ENCODE results near the gene SMIM27. TPM values are rescaled to one million over a fixed set of nuclear protein-coding genes. Genes with fewer than 3 reads are reported as not detected.

SMIM27 gene
- total and polyA plus RNA-seq, 2 of the 8 experiments (the other 6 are each of a cell fraction or from before 2014, with no cell fraction given), result 3.6 to 18.1 TPM

- no peaks in the 10 kb centered on the region for H3K79me1 ChIP-seq (ENCODE audit: low read depth, low read length)
- no peaks in the 10 kb centered on the region for H3K23me2 ChIP-seq (ENCODE audit: low read depth, low read length)
- H2BK15ac ChIP-seq (ENCODE audit: low read length), result no peak overlapping the region
- WGBS, 2 experiments (ENCODE audit: extremely low coverage in 1 of 2, insufficient coverage in 1 of 2, insufficient read length in 1 of 2, insufficient replicate concordance in 2 of 2, low coverage in 1 of 2, low lambda C conversion rate in 2 of 2, missing lambda C conversion rate in 1 of 2), result 70% methylated on average over 5 of the region's 5 CpGs; no CpG with 5 or more reads in 1 of the 2 experiments
- FAIRE-seq (no peak), DNase-seq (ENCODE audit: low read depth in 1 of 2, low spot score in 2 of 2) (no peak)
- no peaks in the 10 kb centered on the region for H4K20me1 ChIP-seq (replicated peaks in 1 of 2; ENCODE audit: control insufficient read depth in 1 of 2, insufficient read depth in 2 of 2, low read length in 2 of 2)
- no peak overlapping the region for H3K4ac ChIP-seq (replicated peaks; ENCODE audit: insufficient read length, low read depth, low read length)
- CTCF ChIA-PET (ENCODE audit: partially characterized antibody), result interaction anchor here (0.8 to 12.2 kb wide), 34 partner anchors 11 to 394 kb away, joined by 3 to 248 read pairs (median 4); partner anchors contain the start of genes ACO1 and TMEM215
- no peak overlapping the region for H4K8ac ChIP-seq (ENCODE audit: extremely low read depth, insufficient read depth, low read length)
- H3K9me3 ChIP-seq (ENCODE audit: insufficient read depth in 2 of 2, low read depth in 1 of 2, low read length in 1 of 2), result no peaks in the 10 kb centered on the region
- H3K79me2 ChIP-seq (ENCODE audit: control insufficient read depth in 1 of 2, insufficient read depth in 2 of 2, low read length in 2 of 2), result no peaks in the 10 kb centered on the region
- H4K5ac ChIP-seq (ENCODE audit: insufficient read length, low read depth, low read length), result no peak overlapping the region
- H2BK12ac ChIP-seq (ENCODE audit: low read depth, low read length), result 0 out of 2 replicates have a peak overlapping the region, but pooled peaks have one; percentile 13
- POLR2A ChIA-PET (ENCODE audit: partially characterized antibody), result interaction anchor here (2.6 kb wide), 1 partner anchor 446 kb away, joined by 9 read pairs; the partner anchor contains the start of gene DNAJA1
- TF ChIP-seq CBX8 (IDR thresholded peaks at IDR 0.05; ENCODE audit: borderline replicate concordance, low read depth, low read length), result no peak
- TF ChIP-seq EZH2 (IDR thresholded peaks at IDR 0.05; ENCODE audit: low read depth, low read length, severe bottlenecking), result no peak
- no peak for TF ChIP-seq CEBPB (IDR thresholded peaks at IDR 0.05; ENCODE audit: low read depth, low read length)
- no peak for TF ChIP-seq KDM5A (IDR thresholded peaks at IDR 0.05; ENCODE audit: low read length)
- TF ChIP-seq BCL11A (IDR thresholded peaks at IDR 0.05; ENCODE audit: low read depth in 2 of 2, low read length in 2 of 2), result no peak
- TF ChIP-seq SAP30 (IDR thresholded peaks at IDR 0.05; ENCODE audit: insufficient read depth, insufficient replicate concordance, low read length), result no peak
- TF ChIP-seq RNF2 (IDR thresholded peaks at IDR 0.05; ENCODE audit: borderline replicate concordance, low read depth, low read length, missing control alignments, poor library complexity, severe bottlenecking), result no peak
- TF ChIP-seq HDAC2 (IDR thresholded peaks at IDR 0.05; ENCODE audit: borderline replicate concordance in 1 of 2, low read depth in 2 of 2, low read length in 2 of 2), result no peak
- no peak for TF ChIP-seq MAFK (IDR thresholded peaks at IDR 0.05; ENCODE audit: low read depth, low read length)
- no peak for TF ChIP-seq PHF8 (conservative IDR thresholded peaks at IDR 0.05; ENCODE audit: low read depth, low read length)
- TF ChIP-seq USF2 (IDR thresholded peaks at IDR 0.05; ENCODE audit: low read length), result no peak
- H2BK20ac ChIP-seq (ENCODE audit: low read length), result no peak overlapping the region
- no peak overlapping the region for H3K4me3 ChIP-seq (ENCODE audit: extremely low read depth in 1 of 4, insufficient read depth in 2 of 4, low read depth in 3 of 4, low read length in 4 of 4)
- H3K14ac ChIP-seq (ENCODE audit: insufficient read length), result no peak overlapping the region
- H2AK5ac ChIP-seq (ENCODE audit: low read depth, low read length), result no peak overlapping the region
- no peak overlapping the region for H3K18ac ChIP-seq (ENCODE audit: extremely low read depth, low read length)
- H3K36me3 ChIP-seq (ENCODE audit: control insufficient read depth in 2 of 4, insufficient read depth in 4 of 4, low read length in 3 of 4), result no peaks in the 10 kb centered on the region
- H3K27ac ChIP-seq (ENCODE audit: low read depth, low read length), result no peak overlapping the region
- no peak overlapping the region for H3K56ac ChIP-seq (replicated peaks; ENCODE audit: insufficient read length, low read depth, low read length)
- H3K4me2 ChIP-seq (ENCODE audit: insufficient read depth in 1 of 2, low read depth in 2 of 2, low read length in 2 of 2), result no peak overlapping the region
- no peaks in the 10 kb centered on the region for H3K4me1 ChIP-seq (replicated peaks in 1 of 4; ENCODE audit: control insufficient read depth in 3 of 4, insufficient read depth in 4 of 4, low read length in 3 of 4)
- H3K27me3 ChIP-seq (replicated peaks in 1 of 4; ENCODE audit: control insufficient read depth in 3 of 4, extremely low read depth in 1 of 4, insufficient read depth in 3 of 4, low read length in 3 of 4), result no peaks in the 10 kb centered on the region
- no peak overlapping the region for H2BK120ac ChIP-seq (replicated peaks; ENCODE audit: low read depth, low read length)
- no peak overlapping the region for H3K9ac ChIP-seq (replicated peaks in 1 of 4; ENCODE audit: extremely low read depth in 1 of 4, low read depth in 3 of 4, low read length in 3 of 4)
- no peak overlapping the region for H4K91ac ChIP-seq (replicated peaks; ENCODE audit: insufficient read length, low read length)
- no peak overlapping the region for H2BK5ac ChIP-seq (ENCODE audit: low read depth, low read length)
- H2AFZ ChIP-seq (ENCODE audit: low read length), result no peak overlapping the region
- H3K23ac ChIP-seq (ENCODE audit: insufficient read length), result no peak overlapping the region
Measured at GRCh38 chr9:32578976-32579375, 26.8 kb downstream of the SMIM27 start.

Measured in H1 (cell line).